Activated CD4-positive, CD25-positive, alpha-beta regulatory T cell treated with anti-CD3 and anti-CD28 coated beads, Interleukin-2, amount 50 U/mL, for 16 hours (primary cell): ENCODE data around the gene DMTF1.

Experiments
- DNase-seq: peaks from one replicate; pipeline ENCODE4 v3.0.0-alpha.2; 2020; ENCODE audit warnings: low read depth, low spot score

Gene DMTF1

GRCh38 chr7:87146740-87147386, 5.4 kb upstream of the DMTF1 start:
- DNase-seq = no peak

GRCh38 chr7:87147500-87147899, 4.8 kb upstream of the DMTF1 start:
- DNase-seq = no peak

GRCh38 chr7:87148332-87148955, 3.8 kb upstream of the DMTF1 start:
- DNase-seq = no peak

GRCh38 chr7:87151002-87151728, 1.1 kb upstream of the DMTF1 start:
- no peak for DNase-seq

GRCh38 chr7:87151729-87152111, 533 bp upstream of the DMTF1 start:
- DNase-seq = no peak

GRCh38 chr7:87152897-87153641, 816 bp downstream of the DMTF1 start:
- no peak for DNase-seq

- no peak for DNase-seq
Observed at GRCh38 chr7:87154166-87154565, 1.9 kb downstream of the DMTF1 start.

- DNase-seq = no peak
Observed at GRCh38 chr7:87154569-87154968, 2.3 kb downstream of the DMTF1 start.

GRCh38 chr7:87155788-87156187, 3.5 kb downstream of the DMTF1 start:
- DNase-seq = no peak

- no peak for DNase-seq
Observed at GRCh38 chr7:87156709-87157108, 4.5 kb downstream of the DMTF1 start.

GRCh38 chr7:87159538-87159937, 7.3 kb downstream of the DMTF1 start:
- DNase-seq = no peak

GRCh38 chr7:87164433-87164832, 12.2 kb downstream of the DMTF1 start:
- no peak for DNase-seq

GRCh38 chr7:87170828-87171227, 18.6 kb downstream of the DMTF1 start:
- DNase-seq = no peak

GRCh38 chr7:87171282-87171934, 19.2 kb downstream of the DMTF1 start:
- DNase-seq = no peak

- no peak for DNase-seq
Observed at GRCh38 chr7:87173471-87173870, 21.2 kb downstream of the DMTF1 start.

GRCh38 chr7:87178320-87178719, 26.1 kb downstream of the DMTF1 start:
- no peak for DNase-seq

- no peak for DNase-seq
Observed at GRCh38 chr7:87179180-87179579, 26.9 kb downstream of the DMTF1 start.

- no peak for DNase-seq
Observed at GRCh38 chr7:87187120-87187519, 34.9 kb downstream of the DMTF1 start.

GRCh38 chr7:87188930-87189329, 36.7 kb downstream of the DMTF1 start:
- DNase-seq = no peak

GRCh38 chr7:87190783-87191182, 38.5 kb downstream of the DMTF1 start:
- DNase-seq = no peak

- no peak for DNase-seq
Observed at GRCh38 chr7:87192784-87193487, 40.7 kb downstream of the DMTF1 start.
